ENCODE measurements around the gene PTGIS.
"Not testable (repeated sequence)": the region's sequence is repeated elsewhere in the genome, so short reads cannot be mapped to it uniquely, and the experiment has no call there.

Gene PTGIS

GRCh38 chr20:49567421-49568277 lies at the start of gene PTGIS:
Gene PTGIS (minus strand): TSS chr20:49568137. CDS start chr20:49568116, 21 bp downstream.
- peak in 2 of 51 donors; percentile 5 to 10 for DNase-seq

DNA sequence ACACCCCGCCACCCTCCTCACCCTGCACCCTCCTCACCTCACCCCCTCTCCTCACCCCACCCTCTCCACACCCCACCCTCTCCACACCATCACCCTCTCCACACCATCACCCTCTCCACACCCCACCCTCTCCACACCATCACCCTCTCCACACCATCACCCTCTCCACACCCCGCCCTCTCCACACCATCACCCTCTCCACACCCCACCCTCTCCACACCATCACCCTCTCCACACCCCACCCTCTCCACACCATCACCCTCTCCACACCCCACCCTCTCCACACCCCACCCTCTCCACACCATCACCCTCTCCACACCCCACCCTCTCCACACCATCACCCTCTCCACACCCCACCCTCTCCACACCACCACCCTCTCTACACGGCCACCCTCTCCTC lies 49.5 kb upstream of the PTGIS start:
- peak in 8 of 51 donors; percentile 13 to 63 (median 22) for DNase-seq

DNA sequence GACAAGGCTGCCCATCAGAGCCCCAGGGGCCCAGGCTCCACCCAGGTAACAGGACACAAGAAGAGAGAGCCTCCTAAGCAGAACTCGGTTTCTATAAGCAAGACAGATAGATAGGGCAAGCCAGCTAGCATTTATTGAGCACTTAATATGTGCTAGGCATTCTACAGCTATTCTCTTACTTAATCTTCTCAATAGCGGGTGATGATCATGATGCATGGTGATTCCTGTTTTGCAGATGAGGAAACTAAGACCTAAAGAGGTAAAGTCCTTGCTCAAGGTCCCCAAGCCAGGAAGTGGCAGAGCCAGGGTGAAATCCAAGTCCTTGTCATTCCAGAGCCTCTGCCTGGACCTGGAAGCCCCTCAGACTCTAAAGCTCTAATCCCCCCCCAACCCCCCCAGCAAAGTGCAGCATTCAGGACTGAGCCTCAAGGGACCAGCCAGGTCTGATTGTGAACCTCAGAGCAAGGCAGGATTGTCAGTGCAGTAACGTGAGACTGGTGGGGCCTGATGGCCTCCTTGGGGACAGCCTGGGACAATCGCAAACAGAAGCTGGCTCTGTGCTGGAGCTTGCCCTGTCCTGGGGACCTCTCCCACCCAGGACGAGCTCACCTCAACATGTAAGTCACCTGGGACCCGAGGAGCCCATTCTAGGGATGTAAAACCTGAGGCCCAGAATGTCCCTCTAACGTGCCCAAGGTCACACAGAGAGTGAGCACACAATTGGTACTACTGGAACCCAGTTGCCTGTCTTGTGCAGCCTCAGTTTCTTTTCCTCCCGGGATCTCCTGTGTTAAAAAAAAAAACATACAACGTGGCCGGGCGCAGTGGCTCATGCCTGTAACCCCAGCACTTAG lies 48.4 kb upstream of the PTGIS start:
- DNase-seq, result no peak

GRCh38 chr20:49615401-49616153 lies 47.6 kb upstream of the PTGIS start:
- peak in 21 of 51 donors; percentile 7 to 59 (median 39) for DNase-seq

GRCh38 chr20:49615051-49615400 lies 47.1 kb upstream of the PTGIS start:
- not testable (repeated sequence) for DNase-seq

GRCh38 chr20:49614338-49615050 lies 46.6 kb upstream of the PTGIS start:
- DNase-seq, result no peak

GRCh38 chr20:49612127-49612738 lies 44.3 kb upstream of the PTGIS start:
- DNase-seq, result peak in 50 of 51 donors; percentile 31 to 97 (median 82)

DNA sequence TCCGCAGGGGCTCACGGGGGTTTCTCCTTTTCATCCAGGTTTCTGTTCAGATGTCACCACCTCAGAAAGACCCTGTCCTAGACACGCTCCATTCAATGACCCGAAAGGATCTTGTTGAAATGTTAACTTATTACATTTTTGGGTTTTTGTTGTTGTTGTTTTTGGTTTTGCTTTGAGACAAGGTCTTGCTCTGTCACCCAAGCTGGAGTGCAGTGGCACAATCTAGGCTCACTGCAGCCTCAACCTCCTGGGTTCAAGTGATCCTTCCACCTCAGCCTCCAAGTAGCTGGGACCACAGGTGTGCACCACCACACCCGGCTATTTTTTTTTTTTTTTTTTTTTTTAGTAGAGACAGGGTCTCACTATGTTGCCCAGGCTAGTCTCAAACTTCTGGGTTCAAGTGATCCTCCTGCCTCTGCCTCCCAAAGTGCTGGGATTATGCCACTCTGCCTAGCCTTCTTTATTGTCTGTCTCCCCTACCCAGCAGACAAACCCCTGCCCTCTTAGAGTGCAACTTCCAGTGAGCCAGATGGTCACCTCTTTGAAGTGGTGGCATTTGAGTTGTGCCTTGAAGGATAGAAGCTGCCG lies 43.7 kb upstream of the PTGIS start:
- DNase-seq, result not testable (repeated sequence)

DNA sequence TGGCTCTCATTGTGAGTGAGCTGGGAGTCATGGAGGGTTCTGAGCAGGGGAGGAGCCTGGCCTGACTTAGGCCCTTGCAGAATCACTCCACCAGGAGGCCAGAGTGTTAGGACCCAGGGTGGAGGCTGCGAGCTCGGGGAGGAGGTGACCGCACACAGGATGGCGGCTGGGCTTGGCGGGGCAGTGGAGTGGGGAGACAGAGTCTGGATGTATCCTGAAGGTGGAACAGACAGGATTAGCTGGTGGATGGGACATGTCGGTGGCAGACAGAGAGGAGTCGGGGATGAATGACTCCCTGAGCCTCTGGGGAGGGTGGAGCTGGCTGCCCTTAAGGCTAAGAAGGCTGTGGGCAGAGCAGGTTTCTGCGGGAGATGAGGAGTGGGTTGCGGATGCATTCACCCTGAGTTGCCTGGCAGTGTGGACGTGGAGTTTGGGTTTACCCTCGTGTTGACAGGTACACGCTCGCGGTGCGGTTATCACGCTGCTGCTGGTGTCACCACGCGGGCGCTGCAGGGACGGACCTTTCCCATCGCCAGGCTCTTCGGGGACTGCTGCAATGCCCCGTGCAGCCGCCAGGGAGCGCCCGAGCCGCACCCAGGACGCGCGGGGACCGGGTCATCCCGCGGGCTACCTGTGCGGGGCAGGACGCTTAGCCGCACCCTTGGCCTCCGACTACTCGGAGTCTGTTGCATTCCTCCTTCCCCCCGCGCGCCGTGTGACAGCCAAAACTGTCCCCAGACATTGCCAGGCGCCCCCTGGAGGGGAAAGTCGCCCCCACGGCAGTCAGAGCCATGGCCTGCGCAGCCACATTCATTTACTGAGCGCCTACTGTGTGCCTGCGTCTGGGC lies 43.0 kb upstream of the PTGIS start:
- peak in 50 of 51 donors; percentile 25 to 86 (median 58) for DNase-seq

- DNase-seq, result peak in 39 of 51 donors; percentile 4 to 64 (median 25)
Observed at GRCh38 chr20:49608752-49609670, 41.1 kb upstream of the PTGIS start.

GRCh38 chr20:49607568-49607967 lies 39.6 kb upstream of the PTGIS start:
- DNase-seq, result no peak

DNA sequence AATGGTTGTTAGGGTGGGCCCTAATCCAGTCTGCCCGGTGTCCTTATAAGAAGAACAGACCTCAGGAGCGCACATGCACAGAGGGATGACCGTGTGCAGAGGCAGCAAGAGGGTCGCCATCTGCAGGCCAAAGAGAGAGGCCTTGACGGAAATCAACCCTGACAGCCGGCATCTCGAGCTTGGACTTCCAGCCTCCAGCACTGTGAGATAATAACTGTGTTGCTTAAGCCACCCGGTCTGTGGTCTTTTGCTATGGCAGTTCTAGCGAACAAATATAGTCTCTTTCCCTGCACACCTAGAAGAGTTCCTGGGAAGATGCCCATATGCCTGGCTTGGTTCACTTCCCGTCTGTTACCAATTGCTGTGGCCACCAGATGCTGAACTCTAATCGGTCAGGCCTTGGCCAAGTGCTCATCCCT lies 35.3 kb upstream of the PTGIS start:
- no peak for DNase-seq

DNA sequence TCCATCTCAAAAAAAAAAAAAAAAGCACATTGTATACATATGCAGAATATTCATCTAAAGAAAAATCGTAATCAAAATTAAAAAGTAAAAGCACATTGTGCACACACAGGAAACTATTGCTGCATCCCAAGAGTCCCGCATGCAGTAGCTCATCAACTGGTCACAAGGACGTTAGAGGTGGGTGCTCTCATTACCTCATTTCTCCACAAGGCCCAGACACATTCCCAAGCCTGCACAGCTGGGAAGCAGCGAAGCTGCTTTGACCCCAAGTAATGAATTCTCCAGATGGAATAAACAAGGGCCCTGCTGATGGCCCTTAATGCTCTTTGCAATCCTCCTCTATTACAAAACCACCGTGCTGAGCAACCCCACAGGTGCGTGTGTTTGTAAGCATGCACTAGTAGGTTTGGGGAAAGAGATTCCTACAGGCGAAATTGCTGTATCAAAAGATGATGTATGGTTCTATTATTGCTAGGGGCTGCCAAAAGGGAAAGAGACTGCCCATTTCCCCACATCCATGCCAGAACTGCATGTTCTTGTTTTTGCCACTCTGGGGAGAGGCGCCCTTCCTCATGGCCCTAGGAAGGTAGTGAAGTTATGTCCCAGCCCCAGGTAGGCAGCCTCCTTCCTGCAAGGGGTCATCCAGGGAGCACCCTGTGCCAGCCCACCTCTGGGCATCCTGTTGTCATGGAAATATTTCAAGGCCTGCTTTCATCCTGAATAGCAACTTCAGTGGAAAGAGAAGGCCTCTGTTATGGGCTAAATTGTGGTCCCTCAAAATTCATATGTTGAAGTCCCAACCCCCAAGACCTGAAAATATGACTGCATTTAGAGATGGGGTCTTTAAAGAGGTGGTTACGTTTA lies 34.6 kb upstream of the PTGIS start:
- no peak for DNase-seq

GRCh38 chr20:49601153-49601924 lies 33.4 kb upstream of the PTGIS start:
- no peak for DNase-seq

DNA sequence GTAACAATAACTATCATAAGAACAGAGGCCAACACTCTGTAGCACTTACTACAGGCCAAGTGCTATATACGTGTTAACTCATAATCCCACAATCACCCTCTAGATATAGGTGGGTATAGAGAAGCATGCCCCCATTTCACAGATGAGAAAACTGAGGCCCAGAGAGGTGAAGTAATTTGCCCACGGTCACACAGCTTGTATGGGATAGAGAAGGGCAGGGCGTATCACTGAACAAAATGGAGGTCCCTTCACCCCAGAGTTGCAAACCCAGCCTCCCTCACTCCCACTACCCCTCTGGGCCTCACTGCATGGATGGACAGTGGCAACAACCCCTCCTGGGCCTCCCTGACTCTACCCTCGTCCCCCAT lies 31.8 kb upstream of the PTGIS start:
- DNase-seq, result no peak

- DNase-seq, result no peak
Observed at GRCh38 chr20:49597825-49598395, 30.0 kb upstream of the PTGIS start.
